Breast epithelium (tissue), 4 donors: Measurements from ENCODE around the gene EPHB2. TPM values are rescaled to one million over a fixed set of nuclear protein-coding genes. Genes with fewer than 3 reads are reported as not detected.

ENCODE experiments used
- DNase-seq, 2 donors: peaks; one replicate each; pipeline ENCODE4 v3.0.0-alpha.2; 2019; ENCODE audit warnings: low spot score in 2 of 2
- H3K27ac ChIP-seq, 2 donors: fragments of 200-600 bp; sonication (generic) in 1 of 2; one replicate each; pipeline ENCODE4 v1.5.1; 2016 to 2019; ENCODE audit warnings: mild to moderate bottlenecking in 1 of 2
- H3K27me3 ChIP-seq, 2 donors: fragments of 200-600 bp; sonication (generic) in 1 of 2; one replicate each; pipeline versions ENCODE4 v1.5.1 to v1.6.0; 2017 to 2019; ENCODE audit warnings: control low read depth in 1 of 2, mild to moderate bottlenecking in 1 of 2
- H3K36me3 ChIP-seq: fragments of 200-600 bp; one replicate; pipeline ENCODE4 v1.5.1; 2019
- H3K4me1 ChIP-seq, 2 donors: fragments of 200-600 bp; sonication (generic); one replicate each; pipeline ENCODE4 v1.5.1; 2016 to 2019; ENCODE audit warnings: control low read depth in 1 of 2
- H3K4me3 ChIP-seq, 3 donors: fragments of 200-600 bp; sonication (generic); 1 replicate in 2 of 3; 2 replicates in 1 of 3; pipeline ENCODE4 v1.5.1; 2016 to 2019; ENCODE audit warnings: mild to moderate bottlenecking in 3 of 3, moderate library complexity in 2 of 3
- H3K9me3 ChIP-seq, 2 donors: fragments of 200-600 bp; sonication (generic) in 1 of 2; one replicate each; pipeline ENCODE4 v1.5.1; 2016 to 2019; ENCODE audit warnings: control low read depth in 1 of 2
- CTCF ChIP-seq, 3 donors: fragments of 450-650 bp; IDR thresholded peaks; one replicate each; pipeline ENCODE4 v1.5.1; 2016 to 2017; ENCODE audit warnings: antibody characterized with exemption in 3 of 3, mild to moderate bottlenecking in 3 of 3, moderate library complexity in 3 of 3
- POLR2A ChIP-seq: fragments of 450-650 bp; IDR thresholded peaks from one replicate; pipeline ENCODE4 v1.6.1; 2016; ENCODE audit warnings: antibody characterized with exemption, mild to moderate bottlenecking, moderate library complexity
- POLR2AphosphoS5 ChIP-seq, 3 donors: sonication (generic); formaldehyde crosslinking; IDR thresholded peaks; one replicate each; pipeline ENCODE4 v1.6.1; 2017; ENCODE audit warnings: antibody characterized with exemption in 3 of 3
- intact Hi-C: fragments of 100-400 bp; cut with DNase I; formaldehyde crosslinking; loops from one replicate; pipeline ENCODE4 v1.15.1; 2023; ENCODE audit warnings: low total_unique reads
- total RNA-seq, 3 donors: library from RNA; depleted of rRNA; stranded (reverse); fragments of >200 nt; gene quantifications; one replicate each; pipeline ENCODE4 v1.1.0, GENCODE V29; 2016

The EPHB2 gene
- total RNA-seq, 3 donors from 2014 or later, result 1.3 to 4.6 (median 1.5) TPM

GRCh38 chr1:22751124-22751531 is 40.5 kb downstream of the EPHB2 start:
- no peaks in the 10 kb centered on the region for H3K9me3 ChIP-seq
- H3K4me3 ChIP-seq, result no peak overlapping the region
- H3K27ac ChIP-seq, result peak overlapping the region in 1 of 2 donors; percentile 33
- intact Hi-C loops, result no loop called here
- no peaks in the 10 kb centered on the region for H3K36me3 ChIP-seq
- DNase-seq, result no peak
- no peaks in the 10 kb centered on the region for H3K27me3 ChIP-seq
- TF ChIP-seq POLR2AphosphoS5 (IDR thresholded peaks at IDR 0.05) (no peak), POLR2A (no peak), CTCF (IDR thresholded peaks at IDR 0.05) (no peak)
- no peaks in the 10 kb centered on the region for H3K4me1 ChIP-seq

GRCh38 chr1:22752339-22752738 is 41.7 kb downstream of the EPHB2 start:
- no peak overlapping the region for H3K27ac ChIP-seq
- TF ChIP-seq POLR2AphosphoS5 (IDR thresholded peaks at IDR 0.05), result no peak
- no peak for TF ChIP-seq CTCF (IDR thresholded peaks at IDR 0.05)
- TF ChIP-seq POLR2A, result no peak
- intact Hi-C loops, result no loop called here

GRCh38 chr1:22753481-22753971 is 42.9 kb downstream of the EPHB2 start:
- peak overlapping the region in 1 of 3 donors; percentile 39 for H3K4me3 ChIP-seq
- no peaks in the 10 kb centered on the region for H3K4me1 ChIP-seq
- DNase-seq, result no peak
- H3K27ac ChIP-seq, result peak overlapping the region in 1 of 2 donors; percentile 55
- H3K36me3 ChIP-seq, result no peaks in the 10 kb centered on the region
- no peaks in the 10 kb centered on the region for H3K9me3 ChIP-seq
- no peak for TF ChIP-seq POLR2A
- no peak for TF ChIP-seq CTCF (IDR thresholded peaks at IDR 0.05)
- TF ChIP-seq POLR2AphosphoS5 (IDR thresholded peaks at IDR 0.05), result no peak
- intact Hi-C loops, result no loop called here
- no peaks in the 10 kb centered on the region for H3K27me3 ChIP-seq

More at GRCh38 chr1:22752339-22752738, 41.7 kb downstream of the EPHB2 start:
- Histone ChIP-seq H3K9me3 (no peaks in the 10 kb centered on the region), H3K27me3 (no peaks in the 10 kb centered on the region), H3K4me1 (no peaks in the 10 kb centered on the region), H3K4me3 (no peak overlapping the region), H3K36me3 (no peaks in the 10 kb centered on the region)
- no peak for DNase-seq

- Histone ChIP-seq H3K9me3 (no peaks in the 10 kb centered on the region), H3K4me3 (no peak overlapping the region)
Measured at GRCh38 chr1:22754106-22754768, 43.6 kb downstream of the EPHB2 start.

More at GRCh38 chr1:22754106-22754768, 43.6 kb downstream of the EPHB2 start:
- H3K27ac ChIP-seq, result peak overlapping the region in 1 of 2 donors; percentile 55
- intact Hi-C loops, result no loop called here
- no peaks in the 10 kb centered on the region for H3K4me1 ChIP-seq
- no peak for DNase-seq
- no peak for TF ChIP-seq CTCF (IDR thresholded peaks at IDR 0.05)
- no peak for TF ChIP-seq POLR2AphosphoS5 (IDR thresholded peaks at IDR 0.05)
- no peak for TF ChIP-seq POLR2A
- H3K27me3 ChIP-seq, result no peaks in the 10 kb centered on the region
- H3K36me3 ChIP-seq, result no peaks in the 10 kb centered on the region
